ENCODE results near the gene TEX2. TPM values are rescaled to one million over a fixed set of nuclear protein-coding genes. Genes with fewer than 3 reads are reported as not detected.
A peak's percentile ranks its signal among the peaks of the same experiment; 100 is the strongest.

TEX2 gene
- total and polyA plus RNA-seq, 2 of the 13 experiments (the other 11 are each of a cell fraction or from before 2014, with no cell fraction given) = 21.4 to 37.7 TPM

GRCh38 chr17:64155751-64156544 lies 107.1 kb downstream of the TEX2 start (continued):
- no peak for TF ChIP-seq BRF2 (CRISPR knock-in tag; IDR thresholded peaks at IDR 0.05)
- TF ChIP-seq ZNF570 (CRISPR knock-in tag; IDR thresholded peaks at IDR 0.05; ENCODE audit: borderline replicate concordance) = no peak; the same call in 1 of the 2 replicates
- no peak for TF ChIP-seq ZNF552 (CRISPR knock-in tag; IDR thresholded peaks at IDR 0.05; ENCODE audit: borderline replicate concordance)
- no peak; the same call in 1 of the 2 replicates for TF ChIP-seq LBX2 (CRISPR knock-in tag; IDR thresholded peaks at IDR 0.05; ENCODE audit: borderline replicate concordance)
- peak; percentile 84 for TF ChIP-seq GATAD2A (CRISPR knock-in tag; IDR thresholded peaks at IDR 0.05)
- peak; percentile 24; the same call in 1 of the 2 replicates for TF ChIP-seq ZBTB43 (CRISPR knock-in tag; conservative IDR thresholded peaks at IDR 0.05)
- TF ChIP-seq EZH2 (conservative IDR thresholded peaks at IDR 0.05; ENCODE audit: low read depth, low read length) = no peak
- no peak for TF ChIP-seq ZBTB2 (CRISPR knock-in tag; IDR thresholded peaks at IDR 0.05; ENCODE audit: low read depth)
- peak; percentile 39; the same call in 1 of the 2 replicates for TF ChIP-seq KDM1A (CRISPR knock-in tag; IDR thresholded peaks at IDR 0.05)
- peak; percentile 26; the same call in 1 of the 2 replicates for TF ChIP-seq ZNF639 (CRISPR knock-in tag; conservative IDR thresholded peaks at IDR 0.05)
- peak; percentile 43; the same call in 1 of the 2 replicates for TF ChIP-seq ATF2 (CRISPR knock-in tag; IDR thresholded peaks at IDR 0.05)
- TF ChIP-seq IKZF1 (IDR thresholded peaks at IDR 0.05) = no peak
- TF ChIP-seq TOPORS (CRISPR knock-in tag; IDR thresholded peaks at IDR 0.05) = no peak; the same call in 1 of the 2 replicates
- no peak; the same call in 1 of the 2 replicates for TF ChIP-seq ZNF33B (CRISPR knock-in tag; IDR thresholded peaks at IDR 0.05)
- no peak for TF ChIP-seq RBM22 (optimal IDR thresholded peaks at IDR 0.05; ENCODE audit: low read length)
- peak; percentile 57 for TF ChIP-seq FOXP4 (CRISPR knock-in tag; IDR thresholded peaks at IDR 0.05)
- TF ChIP-seq STAG1 (CRISPR knock-in tag; IDR thresholded peaks at IDR 0.05) = no peak; the same call in 1 of the 2 replicates
- TF ChIP-seq ZNF792 (CRISPR knock-in tag; IDR thresholded peaks at IDR 0.05) = peak; percentile 71
- TF ChIP-seq FOXA3 (CRISPR knock-in tag; IDR thresholded peaks at IDR 0.05) = peak; percentile 74
- TF ChIP-seq MATR3 (CRISPR knock-in tag; IDR thresholded peaks at IDR 0.05) = no peak

Data from HepG2 (cell line).